ENCODE data around the gene FGR. TPM values are rescaled to one million over a fixed set of nuclear protein-coding genes. Genes with fewer than 3 reads are reported as not detected.
A peak's percentile ranks its signal among the peaks of the same experiment; 100 is the strongest.

Gene FGR
- total and polyA plus RNA-seq, 12 donors: 1.5 to 51.9 (median 9.6) TPM

DNA sequence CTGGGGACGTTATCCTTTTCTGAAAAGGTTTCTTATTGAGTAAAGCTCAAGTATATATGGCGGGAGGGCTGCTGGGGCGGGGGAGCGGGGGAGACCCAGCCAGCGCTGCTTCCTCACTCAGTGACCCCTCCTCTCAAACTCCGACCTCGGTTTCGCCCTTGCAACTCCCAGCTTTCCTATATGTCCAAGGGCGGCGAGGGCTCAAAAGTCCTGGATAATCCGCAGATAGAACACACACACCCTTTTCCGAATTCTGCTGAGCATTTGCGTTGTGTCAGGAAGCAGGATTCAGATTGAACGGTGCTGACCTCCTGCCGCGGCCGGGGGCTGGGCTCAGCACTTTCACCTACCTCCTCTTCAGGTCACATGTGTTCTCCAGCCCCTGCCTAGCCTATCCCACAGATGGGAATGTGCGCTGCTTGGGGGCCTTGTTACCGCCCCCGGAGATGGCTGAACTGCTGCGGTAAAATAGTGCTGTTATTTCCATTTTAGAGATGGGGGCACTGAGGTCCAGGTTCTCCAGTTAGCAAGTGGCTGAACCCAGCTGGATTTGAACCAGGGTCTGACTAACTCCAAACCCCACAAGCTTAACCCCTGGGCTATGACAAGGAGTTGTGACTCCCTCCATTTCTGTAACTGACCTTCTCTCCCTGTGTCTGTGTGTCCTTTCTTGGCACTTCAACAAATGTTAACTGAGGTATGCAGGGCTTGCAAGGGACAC lies 30.2 kb downstream of the FGR start:
- peak overlapping the region in 2 of 4 donors; percentile 77 to 95 for H3K4me3 ChIP-seq
- TF ChIP-seq POLR2A (IDR thresholded peaks at IDR 0.05): no peak
- TF ChIP-seq, protein P1, sequence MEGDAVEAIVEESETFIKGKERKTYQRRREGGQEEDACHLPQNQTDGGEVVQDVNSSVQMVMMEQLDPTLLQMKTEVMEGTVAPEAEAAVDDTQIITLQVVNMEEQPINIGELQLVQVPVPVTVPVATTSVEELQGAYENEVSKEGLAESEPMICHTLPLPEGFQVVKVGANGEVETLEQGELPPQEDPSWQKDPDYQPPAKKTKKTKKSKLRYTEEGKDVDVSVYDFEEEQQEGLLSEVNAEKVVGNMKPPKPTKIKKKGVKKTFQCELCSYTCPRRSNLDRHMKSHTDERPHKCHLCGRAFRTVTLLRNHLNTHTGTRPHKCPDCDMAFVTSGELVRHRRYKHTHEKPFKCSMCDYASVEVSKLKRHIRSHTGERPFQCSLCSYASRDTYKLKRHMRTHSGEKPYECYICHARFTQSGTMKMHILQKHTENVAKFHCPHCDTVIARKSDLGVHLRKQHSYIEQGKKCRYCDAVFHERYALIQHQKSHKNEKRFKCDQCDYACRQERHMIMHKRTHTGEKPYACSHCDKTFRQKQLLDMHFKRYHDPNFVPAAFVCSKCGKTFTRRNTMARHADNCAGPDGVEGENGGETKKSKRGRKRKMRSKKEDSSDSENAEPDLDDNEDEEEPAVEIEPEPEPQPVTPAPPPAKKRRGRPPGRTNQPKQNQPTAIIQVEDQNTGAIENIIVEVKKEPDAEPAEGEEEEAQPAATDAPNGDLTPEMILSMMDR (IDR thresholded peaks at IDR 0.05): no peak
- peaks cover 23 to 30% of the 10 kb centered on the region in 2 donors for H3K4me1 ChIP-seq (replicated peaks in 1 of 2)
- no peaks in the 10 kb centered on the region for H3K27me3 ChIP-seq
- peak overlapping the region in 1 of 5 donors; percentile 96 for H3K27ac ChIP-seq
- DNase-seq: no peak
- no peaks in the 10 kb centered on the region for H3K9me3 ChIP-seq (replicated peaks in 1 of 3)
- 38 to 41% (median 40%) methylated on average over 13 to 21 of the region's 21 CpGs for WGBS, 4 donors
- H3K36me3 ChIP-seq (replicated peaks in 1 of 2): no peaks in the 10 kb centered on the region
- intact Hi-C loops (cut with DNase I): loop anchor here (2.0 to 5.0 kb wide), 4 partner anchors 47 to 207 kb away; no protein-coding TSS in a partner anchor

DNA sequence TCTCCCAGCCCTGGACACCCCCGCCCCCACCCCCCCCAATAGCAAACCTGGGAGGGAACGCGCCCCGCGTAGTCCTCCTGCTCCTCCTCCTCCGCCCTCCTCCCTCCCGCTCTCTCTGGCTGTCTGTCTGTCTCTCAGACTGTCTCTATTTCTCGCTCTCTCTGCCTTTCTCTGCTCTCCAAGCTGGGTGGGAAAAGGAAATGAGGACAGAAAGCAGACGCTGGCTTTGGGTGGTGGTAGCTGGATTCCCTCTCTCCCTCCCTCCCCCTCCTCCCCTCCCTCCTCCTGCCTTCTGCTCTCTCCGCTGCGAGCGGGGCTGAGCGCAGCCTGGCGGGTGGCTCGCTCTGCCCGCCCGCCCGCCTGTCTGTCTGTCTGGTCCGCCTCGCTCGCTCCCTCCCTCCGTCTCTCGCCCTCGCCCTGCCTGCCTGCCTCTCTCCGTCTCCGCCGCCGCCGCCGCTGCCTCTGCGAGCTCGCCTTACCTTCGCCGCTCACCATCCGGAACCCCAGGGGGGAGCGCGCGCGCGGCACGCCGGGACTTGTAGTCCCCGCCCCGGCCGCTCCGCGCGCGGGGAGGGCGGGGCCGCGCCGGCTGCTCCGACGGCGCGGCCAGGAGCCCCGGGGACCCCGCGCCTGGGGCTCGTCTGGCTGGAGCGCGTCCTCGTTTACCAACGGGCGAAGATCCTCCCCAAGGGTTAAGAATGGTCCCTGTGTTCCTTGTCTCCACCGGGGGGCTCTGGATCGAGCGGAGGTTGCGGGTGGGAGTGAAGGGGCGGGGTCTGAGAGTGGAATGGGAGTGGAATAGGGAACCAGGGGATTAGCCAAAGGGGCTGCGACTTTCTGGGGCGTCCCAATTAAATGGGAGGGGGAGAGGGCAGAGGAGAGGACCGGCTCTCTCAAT lies 31.1 kb downstream of the FGR start, which contains the start of gene AHDC1:
Gene AHDC1 (minus strand): TSS at position 464 of the 898 bp plus-strand sequence. CDS start 52,029 bp downstream, outside the sequence.
- TF ChIP-seq, protein P1 (IDR thresholded peaks at IDR 0.05): peak in 3 of 6 experiments; percentile 1 to 47 (median 29)
- TF ChIP-seq POLR2A (IDR thresholded peaks at IDR 0.05): peak; percentile 85 to 95
- no peaks in the 10 kb centered on the region for H3K27me3 ChIP-seq
- intact Hi-C loops (cut with DNase I): loop anchor here (2.0 to 5.0 kb wide), 4 partner anchors 47 to 207 kb away; no protein-coding TSS in a partner anchor
- H3K27ac ChIP-seq: peak within 1 kb of the TSS; percentile 84 to 96 (median 90)
- WGBS, 4 donors: 0 to 1% (median 1%) methylated on average over 11 to 74 of the region's 74 CpGs
- no peaks in the 10 kb centered on the region for H3K9me3 ChIP-seq (replicated peaks in 1 of 3)
- H3K4me3 ChIP-seq: peak within 1 kb of the TSS; percentile 49 to 95 (median 76)
- peaks cover 31 to 38% of the 10 kb centered on the region in 2 donors for H3K4me1 ChIP-seq (replicated peaks in 1 of 2)
- no peaks in the 10 kb centered on the region for H3K36me3 ChIP-seq (replicated peaks in 1 of 2)
- DNase-seq: peak; percentile 90 to 95 (median 94)

DNA sequence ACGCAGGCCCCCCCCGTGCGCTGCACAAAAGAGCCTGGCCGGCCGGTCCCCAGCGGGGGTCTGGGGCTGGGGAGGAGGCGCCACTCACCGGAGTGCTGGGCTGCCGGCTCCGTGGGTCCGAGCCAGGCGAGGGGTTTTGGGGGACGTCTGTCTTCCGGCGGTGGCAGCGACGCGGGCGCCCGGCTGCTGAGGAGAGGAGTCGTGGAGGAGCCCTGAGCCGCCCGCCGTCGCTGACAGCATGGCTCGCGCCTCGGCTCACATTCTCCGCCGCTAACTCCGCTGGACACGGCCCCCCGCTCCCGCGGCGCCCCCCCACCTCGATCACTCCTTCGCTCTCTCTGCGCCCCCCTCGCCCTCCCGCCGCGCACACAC lies 31.7 kb downstream of the FGR start:
- Histone ChIP-seq H3K27me3 (no peaks in the 10 kb centered on the region), H3K27ac (peak overlapping the region; percentile 84 to 96 (median 90)), H3K9me3 (replicated peaks in 1 of 3) (no peaks in the 10 kb centered on the region), H3K4me1 (replicated peaks in 1 of 2) (peaks cover 38 to 44% of the 10 kb centered on the region in 2 donors), H3K36me3 (replicated peaks in 1 of 2) (no peaks in the 10 kb centered on the region), H3K4me3 (peak overlapping the region; percentile 39 to 95 (median 76))
- TF ChIP-seq, protein P1 (IDR thresholded peaks at IDR 0.05): no peak
- no peak for TF ChIP-seq POLR2A (IDR thresholded peaks at IDR 0.05)
- DNase-seq: peak in 2 of 7 donors; percentile 52 to 73
- intact Hi-C loops (cut with DNase I): loop anchor here (2.0 to 5.0 kb wide), 3 partner anchors 46 to 206 kb away; no protein-coding TSS in a partner anchor
- WGBS, 4 donors: 0 to 3% (median 1%) methylated on average over 3 to 43 of the region's 43 CpGs

Measured in adrenal gland (tissue), 12 donors.